SK-N-SH treated with all-trans-retinoic acid at 6 μM for 48 hours (cell line): ENCODE data around the gene ZSCAN18.

Source experiments
- ATAC-seq: fragments of 200-7000 bp; cut with Tn5 transposase; 3 replicates; pipeline ENCODE4 v1.9.1; 2020; ENCODE audit warnings: mild to moderate bottlenecking, moderate library complexity
- ARNTL ChIP-seq: fragments of 450-650 bp; formaldehyde crosslinking; IDR thresholded peaks from 2 replicates; pipeline ENCODE4 v1.5.0; 2020; ENCODE audit warnings: low read depth, mild to moderate bottlenecking, moderate library complexity, borderline replicate concordance
- BACH2 ChIP-seq: fragments of 250-450 bp; sonication (Bioruptor Pico); IDR thresholded peaks from 2 replicates; pipeline ENCODE4 v1.9.0; 2021; ENCODE audit warnings: mild to moderate bottlenecking, borderline replicate concordance
- CSDC2 ChIP-seq: fragments of 250-450 bp; sonication (Bioruptor Pico); IDR thresholded peaks from 2 replicates; pipeline ENCODE4 v1.5.0; 2020; ENCODE audit warnings: mild to moderate bottlenecking, moderate library complexity
- ESRRG ChIP-seq: fragments of 250-450 bp; sonication (Bioruptor Pico); IDR thresholded peaks from 2 replicates; pipeline ENCODE4 v1.6.1; 2021; ENCODE audit warnings: mild to moderate bottlenecking
- GLIS3 ChIP-seq: fragments of 250-450 bp; sonication (Bioruptor Pico); IDR thresholded peaks from 2 replicates; pipeline ENCODE4 v1.5.0; 2020; ENCODE audit warnings: mild to moderate bottlenecking, moderate library complexity
- OSR1 ChIP-seq: fragments of 250-450 bp; sonication (Bioruptor Pico); IDR thresholded peaks from 2 replicates; pipeline ENCODE4 v1.8.0; 2022; ENCODE audit warnings: moderate library complexity, mild to moderate bottlenecking, inconsistent platforms
- PATZ1 ChIP-seq: fragments of 250-450 bp; sonication (Bioruptor Pico); IDR thresholded peaks from 2 replicates; pipeline ENCODE4 v1.8.0; 2020; ENCODE audit warnings: mild to moderate bottlenecking, moderate library complexity, borderline replicate concordance
- PPARA ChIP-seq: fragments of 250-450 bp; sonication (Bioruptor Pico); IDR thresholded peaks from 2 replicates; pipeline ENCODE4 v1.5.0; 2020; ENCODE audit warnings: mild to moderate bottlenecking, borderline replicate concordance
- RARB ChIP-seq: fragments of 250-450 bp; sonication (Bioruptor Pico); IDR thresholded peaks from 2 replicates; pipeline ENCODE4 v1.8.0; 2021; ENCODE audit warnings: mild to moderate bottlenecking, moderate library complexity
- SNAI2 ChIP-seq: fragments of 250-450 bp; sonication (Bioruptor Pico); IDR thresholded peaks from 2 replicates; pipeline ENCODE4 v1.5.0; 2020; ENCODE audit warnings: mild to moderate bottlenecking, moderate library complexity
- TCF4 ChIP-seq: fragments of 250-450 bp; sonication (Bioruptor Pico); IDR thresholded peaks from 2 replicates; pipeline ENCODE4 v1.8.0; 2021; ENCODE audit warnings: mild to moderate bottlenecking, moderate library complexity, borderline replicate concordance
- TOX ChIP-seq: fragments of 250-450 bp; sonication (Bioruptor Pico); IDR thresholded peaks from 2 replicates; pipeline ENCODE4 v1.8.0; 2021; ENCODE audit warnings: mild to moderate bottlenecking, moderate library complexity, borderline replicate concordance
- TSHZ2 ChIP-seq: fragments of 250-450 bp; sonication (Bioruptor Pico); IDR thresholded peaks from 2 replicates; pipeline ENCODE4 v1.5.0; 2020; ENCODE audit warnings: mild to moderate bottlenecking, moderate library complexity
- ZFP3 ChIP-seq: fragments of 250-450 bp; sonication (Bioruptor Pico); IDR thresholded peaks from 2 replicates; pipeline ENCODE4 v1.5.0; 2020; ENCODE audit warnings: mild to moderate bottlenecking, moderate library complexity
- ZFP30 ChIP-seq: fragments of 450-650 bp; formaldehyde crosslinking; IDR thresholded peaks from 2 replicates; pipeline ENCODE4 v1.5.0; 2022; ENCODE audit warnings: mild to moderate bottlenecking, moderate library complexity
- ZNF70 ChIP-seq: fragments of 450-650 bp; formaldehyde crosslinking; IDR thresholded peaks from 2 replicates; pipeline ENCODE4 v1.5.0; 2020; ENCODE audit warnings: mild to moderate bottlenecking, moderate library complexity
- ZNF8 ChIP-seq: fragments of 450-650 bp; formaldehyde crosslinking; IDR thresholded peaks from 2 replicates; pipeline ENCODE4 v1.5.0; 2020; ENCODE audit warnings: mild to moderate bottlenecking, moderate library complexity
- TF ChIP-seq, protein P1 (sequence below): fragments of 250-450 bp; sonication (Bioruptor Pico); IDR thresholded peaks from 2 replicates; pipeline ENCODE4 v1.5.1; 2021; ENCODE audit warnings: mild to moderate bottlenecking, moderate library complexity
- TF ChIP-seq, protein P2 (sequence below): fragments of 250-450 bp; sonication (Bioruptor Pico); IDR thresholded peaks from 2 replicates; pipeline ENCODE4 v1.5.1; 2020; ENCODE audit warnings: low read depth, mild to moderate bottlenecking, moderate library complexity

ZSCAN18 gene

DNA sequence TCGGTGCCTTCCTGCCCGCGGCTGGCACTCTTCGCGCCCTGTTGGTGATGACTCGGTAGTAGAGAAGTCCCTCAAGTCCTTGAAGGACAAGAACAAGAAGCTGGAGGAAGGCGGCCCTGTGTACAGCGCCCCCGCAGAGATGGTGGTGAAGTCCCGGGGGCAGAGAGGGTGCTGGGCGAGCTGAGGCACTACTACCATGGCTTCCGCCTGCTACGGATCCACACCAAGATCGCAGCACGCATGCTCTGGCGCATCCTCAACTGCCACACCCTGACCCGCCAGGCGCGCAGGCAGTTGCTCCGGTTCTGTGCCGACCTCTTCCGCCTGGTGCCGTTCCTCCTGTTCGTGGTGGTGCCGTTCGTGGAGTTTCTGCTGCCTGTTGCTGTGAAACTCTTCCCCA, 53.1 kb downstream of the ZSCAN18 start:
- ATAC-seq = no peak
- no peak for TF ChIP-seq TCF4
- TF ChIP-seq PPARA = no peak
- TF ChIP-seq TSHZ2 = no peak
- no peak for TF ChIP-seq PATZ1 (CRISPR knock-in tag)
- TF ChIP-seq, protein P1, sequence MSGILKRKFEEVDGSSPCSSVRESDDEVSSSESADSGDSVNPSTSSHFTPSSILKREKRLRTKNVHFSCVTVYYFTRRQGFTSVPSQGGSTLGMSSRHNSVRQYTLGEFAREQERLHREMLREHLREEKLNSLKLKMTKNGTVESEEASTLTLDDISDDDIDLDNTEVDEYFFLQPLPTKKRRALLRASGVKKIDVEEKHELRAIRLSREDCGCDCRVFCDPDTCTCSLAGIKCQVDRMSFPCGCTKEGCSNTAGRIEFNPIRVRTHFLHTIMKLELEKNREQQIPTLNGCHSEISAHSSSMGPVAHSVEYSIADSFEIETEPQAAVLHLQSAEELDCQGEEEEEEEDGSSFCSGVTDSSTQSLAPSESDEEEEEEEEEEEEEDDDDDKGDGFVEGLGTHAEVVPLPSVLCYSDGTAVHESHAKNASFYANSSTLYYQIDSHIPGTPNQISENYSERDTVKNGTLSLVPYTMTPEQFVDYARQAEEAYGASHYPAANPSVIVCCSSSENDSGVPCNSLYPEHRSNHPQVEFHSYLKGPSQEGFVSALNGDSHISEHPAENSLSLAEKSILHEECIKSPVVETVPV (CRISPR knock-in tag) = no peak
- no peak for TF ChIP-seq TOX (CRISPR knock-in tag)
- TF ChIP-seq ZFP3 (CRISPR knock-in tag) = no peak
- TF ChIP-seq, protein P2, sequence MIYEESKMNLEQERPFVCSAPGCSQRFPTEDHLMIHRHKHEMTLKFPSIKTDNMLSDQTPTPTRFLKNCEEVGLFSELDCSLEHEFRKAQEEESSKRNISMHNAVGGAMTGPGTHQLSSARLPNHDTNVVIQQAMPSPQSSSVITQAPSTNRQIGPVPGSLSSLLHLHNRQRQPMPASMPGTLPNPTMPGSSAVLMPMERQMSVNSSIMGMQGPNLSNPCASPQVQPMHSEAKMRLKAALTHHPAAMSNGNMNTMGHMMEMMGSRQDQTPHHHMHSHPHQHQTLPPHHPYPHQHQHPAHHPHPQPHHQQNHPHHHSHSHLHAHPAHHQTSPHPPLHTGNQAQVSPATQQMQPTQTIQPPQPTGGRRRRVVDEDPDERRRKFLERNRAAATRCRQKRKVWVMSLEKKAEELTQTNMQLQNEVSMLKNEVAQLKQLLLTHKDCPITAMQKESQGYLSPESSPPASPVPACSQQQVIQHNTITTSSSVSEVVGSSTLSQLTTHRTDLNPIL = no peak
- TF ChIP-seq ZNF70 (CRISPR knock-in tag) = no peak
- TF ChIP-seq BACH2 (CRISPR knock-in tag) = no peak
- TF ChIP-seq CSDC2 (CRISPR knock-in tag) = no peak
- TF ChIP-seq ESRRG = no peak

DNA sequence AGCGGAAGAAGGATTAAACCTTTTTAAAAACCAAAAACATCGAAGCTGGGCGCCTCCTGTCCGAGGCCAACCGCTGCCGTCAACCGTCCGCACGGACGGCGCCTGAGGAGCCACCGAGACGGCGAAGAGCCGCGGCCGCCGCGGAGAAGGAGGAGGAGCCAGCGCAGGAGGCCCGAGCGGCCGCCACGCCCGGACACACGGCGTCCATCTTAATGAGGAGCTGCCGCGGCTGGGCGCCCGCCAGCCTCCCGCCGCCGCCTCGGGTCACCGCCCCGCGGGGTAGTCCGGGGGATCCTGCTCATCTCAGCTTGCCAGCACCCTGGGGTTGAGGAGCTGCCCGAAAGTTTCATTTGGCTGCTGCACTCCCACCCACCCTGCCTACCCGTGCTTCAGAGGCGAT, 53.6 kb downstream of the ZSCAN18 start:
- ATAC-seq = no peak
- TF ChIP-seq OSR1 = no peak
- no peak for TF ChIP-seq ZFP30 (CRISPR knock-in tag)
- TF ChIP-seq PATZ1 (CRISPR knock-in tag) = no peak
- no peak for TF ChIP-seq ZNF8 (CRISPR knock-in tag)
- TF ChIP-seq PPARA = no peak
- TF ChIP-seq SNAI2 (CRISPR knock-in tag) = no peak
- no peak for TF ChIP-seq GLIS3 (CRISPR knock-in tag)
- TF ChIP-seq TCF4 = no peak
- TF ChIP-seq RARB (CRISPR knock-in tag) = no peak
- TF ChIP-seq CSDC2 (CRISPR knock-in tag) = no peak

GRCh38 chr19:58042495-58043340, 55.3 kb downstream of the ZSCAN18 start:
- no peak for ATAC-seq
- TF ChIP-seq TOX (CRISPR knock-in tag) (no peak), ESRRG (no peak), ZNF70 (CRISPR knock-in tag) (no peak), ZFP3 (CRISPR knock-in tag) (no peak), CSDC2 (CRISPR knock-in tag) (no peak), TSHZ2 (no peak), BACH2 (CRISPR knock-in tag) (no peak), GLIS3 (CRISPR knock-in tag) (no peak), ARNTL (CRISPR knock-in tag) (no peak), TCF4 (no peak), SNAI2 (CRISPR knock-in tag) (no peak)
- TF ChIP-seq, protein P2 = no peak
- TF ChIP-seq, protein P1 (CRISPR knock-in tag) = no peak
